Subcutaneous adipose tissue (tissue), 4 donors: ENCODE measurements around the gene MSI2. TPM values are rescaled to one million over a fixed set of nuclear protein-coding genes. Genes with fewer than 3 reads are reported as not detected.

ENCODE experiments used
- total RNA-seq, 4 donors: library from RNA; depleted of rRNA; stranded (reverse); fragments of >200 nt; gene quantifications; one replicate each; pipeline ENCODE4 v1.1.0, GENCODE V29; 2016
- TF ChIP-seq, protein P1 (sequence below): fragments of 450-650 bp; IDR thresholded peaks from one replicate; pipeline ENCODE4 v1.5.1; 2016; ENCODE audit warnings: low read depth, mild to moderate bottlenecking, control low read depth, antibody characterized with exemption, moderate library complexity

The MSI2 gene
- total RNA-seq, 4 donors from 2014 or later: 9.5 to 12.9 (median 10.9) TPM

DNA sequence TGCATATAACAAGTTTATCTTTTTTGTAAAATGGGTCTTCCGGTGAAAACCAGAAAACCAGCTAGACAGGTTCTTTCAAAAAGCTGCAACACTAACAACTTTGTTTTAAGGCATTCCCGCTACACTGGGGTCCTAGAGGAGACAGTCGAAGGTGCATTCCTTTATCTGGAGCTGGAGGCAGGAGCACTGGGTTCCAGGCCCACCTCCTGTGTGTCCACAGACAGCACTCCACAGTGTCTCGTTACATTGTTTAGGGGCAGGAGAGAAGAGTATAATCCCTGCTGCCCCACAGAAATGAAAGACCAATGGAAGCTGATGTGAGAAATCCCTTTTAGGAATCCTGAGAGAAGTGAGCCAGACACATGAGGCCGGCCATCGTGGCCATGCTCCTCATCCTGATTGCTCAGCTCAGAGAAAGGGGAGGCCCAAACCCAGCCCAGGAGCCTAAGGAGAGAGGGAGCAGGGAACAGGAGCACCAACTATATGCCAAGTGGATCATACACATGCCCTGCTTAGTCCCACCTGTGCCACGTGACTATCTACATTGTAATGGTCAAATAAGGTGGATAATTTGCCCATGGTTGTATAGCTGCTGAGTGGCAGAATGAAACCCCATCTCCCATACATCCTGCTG lies 429.3 kb downstream of the MSI2 start:
- TF ChIP-seq, protein P1, sequence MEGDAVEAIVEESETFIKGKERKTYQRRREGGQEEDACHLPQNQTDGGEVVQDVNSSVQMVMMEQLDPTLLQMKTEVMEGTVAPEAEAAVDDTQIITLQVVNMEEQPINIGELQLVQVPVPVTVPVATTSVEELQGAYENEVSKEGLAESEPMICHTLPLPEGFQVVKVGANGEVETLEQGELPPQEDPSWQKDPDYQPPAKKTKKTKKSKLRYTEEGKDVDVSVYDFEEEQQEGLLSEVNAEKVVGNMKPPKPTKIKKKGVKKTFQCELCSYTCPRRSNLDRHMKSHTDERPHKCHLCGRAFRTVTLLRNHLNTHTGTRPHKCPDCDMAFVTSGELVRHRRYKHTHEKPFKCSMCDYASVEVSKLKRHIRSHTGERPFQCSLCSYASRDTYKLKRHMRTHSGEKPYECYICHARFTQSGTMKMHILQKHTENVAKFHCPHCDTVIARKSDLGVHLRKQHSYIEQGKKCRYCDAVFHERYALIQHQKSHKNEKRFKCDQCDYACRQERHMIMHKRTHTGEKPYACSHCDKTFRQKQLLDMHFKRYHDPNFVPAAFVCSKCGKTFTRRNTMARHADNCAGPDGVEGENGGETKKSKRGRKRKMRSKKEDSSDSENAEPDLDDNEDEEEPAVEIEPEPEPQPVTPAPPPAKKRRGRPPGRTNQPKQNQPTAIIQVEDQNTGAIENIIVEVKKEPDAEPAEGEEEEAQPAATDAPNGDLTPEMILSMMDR: no peak

DNA sequence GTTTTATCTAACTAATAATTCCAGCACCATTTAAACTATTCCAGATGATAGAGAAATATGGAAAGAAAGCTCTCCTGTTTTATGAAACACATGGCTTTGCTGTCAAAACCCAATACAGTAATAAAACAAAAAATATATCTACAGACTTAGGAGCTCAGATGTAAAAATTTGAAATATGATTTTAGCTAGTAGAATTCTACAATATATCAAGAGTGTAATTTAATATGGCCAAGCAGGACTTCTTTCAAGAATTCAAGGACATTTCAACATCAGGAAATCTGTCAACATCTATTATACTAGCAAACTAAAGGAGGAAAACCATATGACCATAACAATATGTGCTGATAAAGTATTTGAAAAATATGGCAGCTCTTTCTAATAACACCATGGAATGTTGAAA lies 431.3 kb downstream of the MSI2 start:
- TF ChIP-seq, protein P1: no peak

- TF ChIP-seq, protein P1: no peak
Observed at GRCh38 chr17:57689254-57689653, 432.9 kb downstream of the MSI2 start.

GRCh38 chr17:57691939-57692338 lies 435.6 kb downstream of the MSI2 start:
- TF ChIP-seq, protein P1: no peak

DNA sequence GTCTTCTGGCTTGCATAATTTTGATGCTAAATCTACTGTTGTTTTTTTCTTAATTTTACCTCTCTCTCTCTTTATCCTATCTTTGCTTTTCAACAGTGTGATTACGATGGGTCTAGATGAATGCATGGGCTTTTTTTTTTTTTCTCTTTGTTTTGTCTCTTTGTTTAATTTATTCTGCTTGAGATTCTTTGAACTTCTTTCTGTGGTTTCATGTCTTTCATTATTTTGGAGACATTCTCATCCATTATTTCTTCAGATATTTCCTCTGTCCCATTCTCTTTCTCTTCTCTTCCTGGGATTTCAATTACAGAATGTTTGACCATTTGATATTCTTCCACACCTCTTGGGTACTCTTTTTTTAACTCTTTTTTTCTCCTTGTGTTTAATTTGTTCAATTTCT lies 436.4 kb downstream of the MSI2 start:
- TF ChIP-seq, protein P1: no peak

DNA sequence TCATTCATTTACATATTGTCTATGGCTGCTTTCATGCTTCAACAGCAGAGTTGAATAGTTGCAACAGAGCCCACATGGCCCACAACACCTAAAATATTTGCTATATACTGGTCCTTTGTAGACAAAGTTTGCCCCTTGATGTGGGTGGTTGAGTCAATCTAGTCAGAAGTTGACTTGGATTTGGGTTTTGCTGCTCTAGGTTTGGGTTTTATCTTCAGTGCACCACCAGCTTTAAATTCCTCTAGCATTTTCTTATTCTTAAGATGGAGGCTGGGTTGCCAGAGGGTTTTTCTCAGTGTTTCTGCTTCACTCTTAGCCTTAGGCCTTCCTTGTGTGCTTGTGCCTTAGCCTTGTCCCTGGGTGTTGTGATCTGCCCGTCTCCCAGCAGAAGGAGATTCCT lies 437.7 kb downstream of the MSI2 start:
- TF ChIP-seq, protein P1: no peak

- TF ChIP-seq, protein P1: no peak
Observed at GRCh38 chr17:57696050-57696449, 439.7 kb downstream of the MSI2 start.
